GM12878 (cell line): Measurements from ENCODE around the gene LMCD1. TPM values are rescaled to one million over a fixed set of nuclear protein-coding genes. Genes with fewer than 3 reads are reported as not detected.

ENCODE experiments used
- ATAC-seq: fragments of 200-7000 bp; cut with Tn5 transposase; 3 replicates; pipeline ENCODE4 v1.9.1; 2020; ENCODE audit warnings: mild to moderate bottlenecking, moderate library complexity
- BruUV-seq: library from RNA; stranded (reverse); fragments of 400-500 nt; replicated peaks from 2 replicates; lab custom pipeline; 2021; lab: Mats Ljungman, UMichigan
- CTCF ChIA-PET: fragments of 300-600 bp; sonication (Branson Sonifier 250); formaldehyde crosslinking; extraction: SDS; loops from one replicate; lab custom pipeline; 2021; ENCODE audit warnings: inconsistent platforms; lab: Yijun Ruan, JAX
- POLR2A ChIA-PET: fragments of 350-600 bp; formaldehyde crosslinking; extraction: SDS; loops from one replicate; lab custom pipeline; 2021; ENCODE audit warnings: inconsistent platforms; lab: Charles Lee
- RAD21 ChIA-PET: fragments of 300-600 bp; sonication (Branson Sonifier 250); formaldehyde crosslinking; loops from one replicate; lab custom pipeline; 2023; ENCODE audit warnings: antibody characterized with exemption; ENCODE audit not compliant: unreplicated experiment; lab: Charles Lee
- SMC1A ChIA-PET: fragments of 300-600 bp; sonication (Branson Sonifier 250); formaldehyde crosslinking; loops from one replicate; lab custom pipeline; 2023; ENCODE audit not compliant: unreplicated experiment, uncharacterized antibody; lab: Charles Lee
- DNase-seq: peaks from one replicate; pipeline ENCODE4 v3.0.0-alpha.2; 2011; ENCODE audit warnings: low read depth, low spot score
- FAIRE-seq: peaks from 3 replicates; lab custom pipeline; 2011; peaks lifted over from hg19 to GRCh38; lab: Jason Lieb, UNC
- H2AFZ ChIP-seq: 2 replicates; pipeline ENCODE4 v1.6.0; 2011; ENCODE audit warnings: low read depth, low read length, control low read depth; ENCODE audit not compliant: control insufficient read depth
- H3K27ac ChIP-seq: 2 replicates; pipeline ENCODE4 v1.5.1; 2011; ENCODE audit warnings: control low read depth; ENCODE audit not compliant: control insufficient read depth, insufficient read depth
- H3K27me3 ChIP-seq, 2 experiments: replicated peaks in 1 of 2; 2 replicates each; pipeline versions ENCODE4 v1.6.0 to v1.6.1; 2011; ENCODE audit warnings: low read length in 1 of 2; ENCODE audit not compliant: control insufficient read depth in 2 of 2, insufficient read depth in 2 of 2
- H3K36me3 ChIP-seq, 2 experiments: 2 replicates each; pipeline ENCODE4 v1.5.1; 2011; ENCODE audit warnings: low read length in 1 of 2; ENCODE audit not compliant: control insufficient read depth in 2 of 2, insufficient read depth in 2 of 2
- H3K4me1 ChIP-seq: 2 replicates; pipeline ENCODE4 v1.6.1; 2011; ENCODE audit warnings: mild to moderate bottlenecking, low read length, moderate library complexity, mixed read lengths; ENCODE audit not compliant: control insufficient read depth, insufficient read depth
- H3K4me2 ChIP-seq: 2 replicates; pipeline ENCODE4 v1.6.0; 2011; ENCODE audit warnings: control low read depth; ENCODE audit not compliant: control insufficient read depth, insufficient read depth
- H3K4me3 ChIP-seq: fragments of 200-600 bp; sonication (generic); 2 replicates; pipeline ENCODE4 v1.5.1; 2016
- H3K79me2 ChIP-seq: 2 replicates; pipeline ENCODE4 v1.6.0; 2011; ENCODE audit warnings: low read length; ENCODE audit not compliant: control insufficient read depth, insufficient read depth
- H3K9ac ChIP-seq: 2 replicates; pipeline ENCODE4 v1.8.0; 2011; ENCODE audit warnings: low read length, control low read depth, mixed read lengths; ENCODE audit not compliant: control insufficient read depth, insufficient read depth
- H3K9me3 ChIP-seq: replicated peaks from 3 replicates; pipeline ENCODE4 v1.5.1; 2011; ENCODE audit warnings: mild to moderate bottlenecking, low read length; ENCODE audit not compliant: control insufficient read depth, insufficient read depth
- H4K20me1 ChIP-seq: 2 replicates; pipeline ENCODE4 v1.6.0; 2011; ENCODE audit not compliant: control insufficient read depth, insufficient read depth
- BACH1 ChIP-seq: fragments of 450-650 bp; IDR thresholded peaks from 2 replicates; pipeline ENCODE4 v1.6.1; 2017; ENCODE audit warnings: mild to moderate bottlenecking, borderline replicate concordance
- CREM ChIP-seq: IDR thresholded peaks from 2 replicates; pipeline ENCODE4 v1.6.1; 2014; ENCODE audit warnings: antibody characterized with exemption, low read depth
- FOXK2 ChIP-seq: fragments of 450-650 bp; IDR thresholded peaks from 2 replicates; pipeline ENCODE4 v1.6.1; 2017; ENCODE audit warnings: mild to moderate bottlenecking, moderate library complexity
- HDAC2 ChIP-seq: fragments of 200-600 bp; sonication (generic); IDR thresholded peaks from 2 replicates; pipeline ENCODE4 v1.6.1; 2017
- RFX5 ChIP-seq: IDR thresholded peaks from 2 replicates; pipeline ENCODE4 v1.6.1; 2011; ENCODE audit warnings: low read depth, low read length, improper control_type of control experiment
- RUNX3 ChIP-seq: IDR thresholded peaks from 2 replicates; pipeline ENCODE4 v1.6.1; 2012; ENCODE audit warnings: low read length, inconsistent platforms
- SRF ChIP-seq, 2 experiments: IDR thresholded peaks; 2 replicates each; pipeline ENCODE4 v1.6.1; 2011; ENCODE audit warnings: low read depth in 2 of 2, low read length in 2 of 2, mild to moderate bottlenecking in 1 of 2, moderate library complexity in 1 of 2
- TBL1XR1 ChIP-seq: IDR thresholded peaks from 2 replicates; pipeline ENCODE4 v1.6.1; 2012; ENCODE audit warnings: low read depth, low read length, improper control_type of control experiment
- ZNF384 ChIP-seq: IDR thresholded peaks from 2 replicates; pipeline ENCODE4 v1.6.1; 2012; ENCODE audit warnings: low read depth, mild to moderate bottlenecking, low read length, improper control_type of control experiment, borderline replicate concordance
- WGBS: methylation state at CpG from one replicate; pipeline ENCODE4 v1.1.6; 2016; ENCODE audit warnings: low lambda C conversion rate; ENCODE audit not compliant: insufficient replicate concordance, insufficient coverage; ENCODE audit errors: missing lambda C conversion rate; 5-methylcytosine and 5-hydroxymethylcytosine counted together
- in situ Hi-C: fragments of 300-500 bp; cut with MboI; formaldehyde crosslinking; loops from 9 replicates; pipeline ENCODE4 v1.14.3; 2018; ENCODE audit warnings: mixed read lengths
- intact Hi-C: fragments of 100-400 bp; cut with micrococcal nuclease; formaldehyde crosslinking; loops from one replicate; pipeline ENCODE4 v1.14.2; 2022; ENCODE audit not compliant: unreplicated experiment
- polyA plus RNA-seq, 11 experiments: library from polyadenylated mRNA; depleted of rRNA in 4 of 11; unstranded in 6 of 11; stranded (reverse) in 5 of 11; fragments of >200 nt; fragmentation: Nextera tagmentation in 4 of 11; fragmentation: Illumina TruSeq in 1 of 11; extraction: Ambion mirVana in 4 of 11; extraction: Trizol in 1 of 11; gene quantifications; 1 replicate in 1 of 11; 2 replicates in 10 of 11; pipeline versions ENCODE4 v1.2.1 to v1.2.3, GENCODE V29; 2011 to 2016; ENCODE audit warnings: inconsistent platforms in 2 of 11, missing spikeins in 2 of 11, low read depth in 1 of 11
- total RNA-seq, 4 experiments: library from RNA; depleted of rRNA in 3 of 4; stranded (reverse); fragments of >200 nt in 3 of 4; fragmentation: Illumina TruSeq in 1 of 4; extraction: Trizol in 1 of 4; gene quantifications; 2 replicates each; pipeline versions ENCODE4 v1.2.1 to v1.2.3, GENCODE V29; 2013 to 2021
- TF ChIP-seq, protein P1 (sequence below): fragments of 450-650 bp; IDR thresholded peaks from 2 replicates; pipeline ENCODE4 v1.6.1; 2016; ENCODE audit warnings: mild to moderate bottlenecking
- TF ChIP-seq, protein P2 (sequence below): fragments of 450-650 bp; formaldehyde crosslinking; IDR thresholded peaks from 2 replicates; pipeline ENCODE4 v1.4.0; 2020; ENCODE audit warnings: mild to moderate bottlenecking, moderate library complexity

LMCD1 gene
- total and polyA plus RNA-seq, 10 of the 15 experiments (the other 5 are each of a cell fraction or from before 2014, with no cell fraction given) = 0.27 to 6.4 (median 1.7) TPM

- intact Hi-C loops = no loop called here
- SMC1A ChIA-PET = interaction anchor here (1.3 to 2.4 kb wide), 3 partner anchors 12 to 135 kb away, joined by 3 to 12 read pairs (median 7); partner anchors contain the start of gene LMCD1
- RAD21 ChIA-PET = interaction anchor here (1.2 kb wide), 1 partner anchor 18 kb away, joined by 3 read pairs; no protein-coding TSS in a partner anchor
- no peak for TF ChIP-seq RFX5
- no peak for TF ChIP-seq SRF (IDR thresholded peaks at IDR 0.05; ENCODE audit: low read depth in 2 of 2, low read length in 2 of 2)
- no peak for TF ChIP-seq BACH1
- no peak for TF ChIP-seq TBL1XR1
- TF ChIP-seq RUNX3 = no peak
- TF ChIP-seq, protein P1, sequence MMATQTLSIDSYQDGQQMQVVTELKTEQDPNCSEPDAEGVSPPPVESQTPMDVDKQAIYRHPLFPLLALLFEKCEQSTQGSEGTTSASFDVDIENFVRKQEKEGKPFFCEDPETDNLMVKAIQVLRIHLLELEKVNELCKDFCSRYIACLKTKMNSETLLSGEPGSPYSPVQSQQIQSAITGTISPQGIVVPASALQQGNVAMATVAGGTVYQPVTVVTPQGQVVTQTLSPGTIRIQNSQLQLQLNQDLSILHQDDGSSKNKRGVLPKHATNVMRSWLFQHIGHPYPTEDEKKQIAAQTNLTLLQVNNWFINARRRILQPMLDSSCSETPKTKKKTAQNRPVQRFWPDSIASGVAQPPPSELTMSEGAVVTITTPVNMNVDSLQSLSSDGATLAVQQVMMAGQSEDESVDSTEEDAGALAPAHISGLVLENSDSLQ = no peak
- TF ChIP-seq ZNF384 = no peak
- TF ChIP-seq CREM = no peak
- TF ChIP-seq FOXK2 = no peak
- TF ChIP-seq HDAC2 = no peak
- TF ChIP-seq, protein P2, sequence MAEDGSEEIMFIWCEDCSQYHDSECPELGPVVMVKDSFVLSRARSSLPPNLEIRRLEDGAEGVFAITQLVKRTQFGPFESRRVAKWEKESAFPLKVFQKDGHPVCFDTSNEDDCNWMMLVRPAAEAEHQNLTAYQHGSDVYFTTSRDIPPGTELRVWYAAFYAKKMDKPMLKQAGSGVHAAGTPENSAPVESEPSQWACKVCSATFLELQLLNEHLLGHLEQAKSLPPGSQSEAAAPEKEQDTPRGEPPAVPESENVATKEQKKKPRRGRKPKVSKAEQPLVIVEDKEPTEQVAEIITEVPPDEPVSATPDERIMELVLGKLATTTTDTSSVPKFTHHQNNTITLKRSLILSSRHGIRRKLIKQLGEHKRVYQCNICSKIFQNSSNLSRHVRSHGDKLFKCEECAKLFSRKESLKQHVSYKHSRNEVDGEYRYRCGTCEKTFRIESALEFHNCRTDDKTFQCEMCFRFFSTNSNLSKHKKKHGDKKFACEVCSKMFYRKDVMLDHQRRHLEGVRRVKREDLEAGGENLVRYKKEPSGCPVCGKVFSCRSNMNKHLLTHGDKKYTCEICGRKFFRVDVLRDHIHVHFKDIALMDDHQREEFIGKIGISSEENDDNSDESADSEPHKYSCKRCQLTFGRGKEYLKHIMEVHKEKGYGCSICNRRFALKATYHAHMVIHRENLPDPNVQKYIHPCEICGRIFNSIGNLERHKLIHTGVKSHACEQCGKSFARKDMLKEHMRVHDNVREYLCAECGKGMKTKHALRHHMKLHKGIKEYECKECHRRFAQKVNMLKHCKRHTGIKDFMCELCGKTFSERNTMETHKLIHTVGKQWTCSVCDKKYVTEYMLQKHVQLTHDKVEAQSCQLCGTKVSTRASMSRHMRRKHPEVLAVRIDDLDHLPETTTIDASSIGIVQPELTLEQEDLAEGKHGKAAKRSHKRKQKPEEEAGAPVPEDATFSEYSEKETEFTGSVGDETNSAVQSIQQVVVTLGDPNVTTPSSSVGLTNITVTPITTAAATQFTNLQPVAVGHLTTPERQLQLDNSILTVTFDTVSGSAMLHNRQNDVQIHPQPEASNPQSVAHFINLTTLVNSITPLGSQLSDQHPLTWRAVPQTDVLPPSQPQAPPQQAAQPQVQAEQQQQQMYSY (CRISPR knock-in tag) = no peak
- TF ChIP-seq, all 136 proteins: peak for 0
- Histone ChIP-seq H3K4me1 (no peaks in the 10 kb centered on the region), H3K27me3 (no peaks in the 10 kb centered on the region), H3K36me3 (no peaks in the 10 kb centered on the region), H3K4me3 (no peak overlapping the region), H3K9ac (no peak overlapping the region), H3K27ac (no peak overlapping the region), H3K4me2 (no peak overlapping the region), H3K9me3 (no peaks in the 10 kb centered on the region), H2AFZ (no peak overlapping the region), H4K20me1 (no peaks in the 10 kb centered on the region), H3K79me2 (no peaks in the 10 kb centered on the region)
- ChIA-PET CTCF (no interaction called here), POLR2A (no interaction called here)
- in situ Hi-C loops = no loop called here
- BruUV-seq = no TSS peak
- FAIRE-seq (no peak), DNase-seq (no peak), ATAC-seq (no peak)
- WGBS = 53% methylated on average over 2 of the region's 2 CpGs
Observed at GRCh38 chr3:8489278-8489792, 12.3 kb upstream of the LMCD1 start.
